Activated CD4-positive, alpha-beta T cell treated with anti-CD3 and anti-CD28 coated beads, Interleukin-2, amount 50 U/mL, for 24 hours (primary cell): ENCODE results near the gene HIVEP3.

ENCODE experiments used
- DNase-seq, 2 donors: peaks; one replicate each; pipeline ENCODE4 v3.0.0-alpha.2; 2020; ENCODE audit warnings: low read depth in 1 of 2, low spot score in 1 of 2

HIVEP3 gene

GRCh38 chr1:41850029-41850428, 68.7 kb downstream of the HIVEP3 start:
- DNase-seq = peak in 1 of 2 donors; percentile 22

GRCh38 chr1:41849211-41849759, 69.4 kb downstream of the HIVEP3 start:
- no peak for DNase-seq

- no peak for DNase-seq
Measured at GRCh38 chr1:41848216-41848952, 70.3 kb downstream of the HIVEP3 start.

GRCh38 chr1:41847733-41848132, 71.0 kb downstream of the HIVEP3 start:
- no peak for DNase-seq

DNA sequence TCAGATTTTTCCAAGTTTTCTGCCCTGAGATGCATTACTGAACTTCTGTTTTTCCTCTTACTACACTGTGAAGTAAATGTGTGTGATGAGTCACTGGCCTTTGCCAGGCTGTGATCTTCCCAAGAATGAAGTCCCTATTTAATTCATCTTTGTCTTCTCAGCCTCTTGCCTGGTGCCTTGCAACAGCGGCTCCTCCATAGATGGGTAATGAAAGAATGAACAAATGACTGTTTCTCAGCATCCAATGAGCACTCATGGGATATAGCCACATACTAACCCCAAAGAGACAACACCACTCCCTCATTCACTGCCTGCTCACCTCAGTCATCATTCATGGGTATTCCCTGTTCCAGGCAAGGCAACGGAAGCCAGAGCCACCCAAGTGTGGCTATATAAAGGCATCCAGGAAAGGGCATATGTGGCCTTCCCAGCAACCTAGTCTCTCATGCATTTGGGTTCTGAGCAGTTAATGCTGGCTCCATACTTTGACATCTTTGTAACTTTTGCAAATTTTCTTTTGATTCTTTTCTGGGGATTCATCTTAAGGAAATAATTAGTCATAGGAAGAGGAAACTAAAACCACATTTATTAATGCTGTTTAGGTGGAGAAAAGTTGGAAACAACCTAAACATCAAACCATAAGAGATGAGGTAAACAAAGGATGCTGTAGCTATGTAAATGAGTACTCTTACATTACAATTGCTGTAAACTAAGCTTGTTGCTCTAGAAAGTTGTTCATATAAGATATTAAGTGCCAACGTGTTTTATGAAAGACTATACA, 71.9 kb downstream of the HIVEP3 start:
- no peak for DNase-seq

DNA sequence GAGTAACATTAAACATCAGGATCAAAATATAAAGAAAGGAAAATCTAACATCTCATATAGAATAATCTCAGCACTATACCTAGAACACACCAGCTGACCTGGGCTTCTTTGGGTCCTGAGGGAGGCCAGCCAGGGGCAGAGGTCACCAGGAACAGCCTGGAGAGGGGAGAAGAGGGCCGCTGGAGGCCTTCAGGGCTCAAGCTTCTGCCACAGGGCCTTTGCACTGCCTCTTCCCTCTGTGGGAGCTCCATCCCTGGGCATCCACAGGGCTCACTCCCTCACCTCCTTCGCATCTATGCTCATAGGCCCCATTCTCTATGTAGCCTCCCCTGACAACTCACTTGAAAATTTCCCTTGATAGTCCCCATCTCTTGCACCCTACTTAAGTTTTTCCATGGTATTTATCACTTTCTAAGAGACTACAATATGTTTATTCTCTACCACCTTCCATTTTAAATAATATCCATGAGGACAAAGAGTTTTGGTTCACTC, 73.9 kb downstream of the HIVEP3 start:
- no peak for DNase-seq

GRCh38 chr1:41844255-41844654, 74.5 kb downstream of the HIVEP3 start:
- no peak for DNase-seq

DNA sequence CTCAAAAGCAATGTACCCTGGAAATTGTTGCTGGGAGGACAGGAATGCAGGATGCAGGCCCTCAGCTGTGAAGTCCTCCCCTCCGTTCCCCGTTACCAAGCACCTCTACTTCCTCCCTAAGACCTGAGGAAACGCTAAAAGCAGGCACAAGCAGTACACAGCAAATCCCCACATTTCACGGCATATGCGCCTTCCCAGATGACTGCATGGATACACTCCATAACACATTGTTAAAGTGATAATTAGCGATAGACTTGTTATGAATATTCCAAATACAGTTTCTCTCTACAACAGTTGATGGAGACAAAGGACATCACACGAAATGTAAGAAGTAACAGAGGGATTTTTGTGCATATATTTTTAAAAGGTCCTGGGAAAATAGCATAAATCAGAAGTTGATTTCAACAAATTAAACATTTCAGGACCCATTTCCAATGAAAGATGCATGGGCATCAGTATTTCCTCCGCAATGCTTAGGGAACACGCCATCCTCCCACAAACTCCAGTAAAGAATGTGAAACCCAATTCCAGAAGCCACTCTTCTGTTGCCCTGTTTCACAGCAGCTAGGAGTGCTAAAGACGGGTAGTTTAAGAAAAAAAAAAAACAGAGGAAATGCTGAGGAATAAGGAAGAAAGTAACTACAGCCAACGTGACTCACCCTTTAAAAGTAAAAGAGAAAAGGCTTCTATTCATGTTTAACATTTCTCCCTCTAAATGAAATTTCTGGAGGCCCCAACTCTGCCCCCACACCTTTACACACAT, 75.5 kb downstream of the HIVEP3 start:
- DNase-seq = no peak

DNA sequence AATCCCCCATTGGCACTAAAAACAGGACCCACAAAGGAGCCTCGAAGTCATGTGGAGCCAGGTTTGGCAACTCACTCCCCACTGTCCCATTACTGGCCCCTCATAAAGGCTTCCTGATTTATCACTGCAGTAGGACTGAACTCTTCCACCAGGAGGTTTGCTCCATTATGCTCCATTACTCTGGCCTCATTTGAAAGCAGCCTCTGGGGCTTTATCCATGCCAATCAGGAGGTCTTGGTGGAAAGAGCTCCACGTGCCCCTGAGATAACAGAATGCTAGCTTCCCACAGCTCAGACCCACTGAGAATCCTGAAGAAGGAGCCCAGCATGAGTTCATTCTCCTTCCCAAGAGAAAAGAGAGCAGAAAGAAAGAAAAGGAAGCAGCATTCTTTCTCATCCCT, 76.4 kb downstream of the HIVEP3 start:
- no peak for DNase-seq

- no peak for DNase-seq
Measured at GRCh38 chr1:41840592-41841246, 78.0 kb downstream of the HIVEP3 start.

GRCh38 chr1:41838266-41838665, 80.5 kb downstream of the HIVEP3 start:
- no peak for DNase-seq

GRCh38 chr1:41837691-41838090, 81.0 kb downstream of the HIVEP3 start:
- DNase-seq = no peak

GRCh38 chr1:41835485-41835884, 83.2 kb downstream of the HIVEP3 start:
- DNase-seq = no peak

DNA sequence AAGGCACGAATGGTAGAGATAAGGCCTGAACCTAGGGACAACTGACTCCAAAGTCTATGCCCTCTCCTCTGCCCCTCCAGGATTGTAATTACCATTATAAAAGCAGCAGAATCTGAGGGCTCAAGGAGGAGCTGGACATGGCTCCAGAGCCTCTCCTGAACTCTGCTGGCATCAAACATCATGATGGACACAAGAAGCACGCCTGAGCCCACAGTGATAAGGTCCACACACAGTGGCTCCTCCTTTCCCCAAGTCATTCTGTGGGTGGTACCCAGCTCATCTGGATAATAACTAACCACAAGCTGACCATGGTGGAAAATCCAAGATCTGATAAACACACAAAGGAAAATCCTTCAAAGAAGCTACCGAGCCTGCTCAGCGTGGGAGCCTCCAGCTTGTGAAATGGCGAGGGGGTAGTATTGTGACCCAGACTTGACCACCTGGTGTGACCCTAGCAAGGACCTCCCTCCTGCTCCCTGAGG, 85.2 kb downstream of the HIVEP3 start:
- DNase-seq = no peak

- DNase-seq = no peak
Measured at GRCh38 chr1:41830726-41831125, 88.0 kb downstream of the HIVEP3 start.

DNA sequence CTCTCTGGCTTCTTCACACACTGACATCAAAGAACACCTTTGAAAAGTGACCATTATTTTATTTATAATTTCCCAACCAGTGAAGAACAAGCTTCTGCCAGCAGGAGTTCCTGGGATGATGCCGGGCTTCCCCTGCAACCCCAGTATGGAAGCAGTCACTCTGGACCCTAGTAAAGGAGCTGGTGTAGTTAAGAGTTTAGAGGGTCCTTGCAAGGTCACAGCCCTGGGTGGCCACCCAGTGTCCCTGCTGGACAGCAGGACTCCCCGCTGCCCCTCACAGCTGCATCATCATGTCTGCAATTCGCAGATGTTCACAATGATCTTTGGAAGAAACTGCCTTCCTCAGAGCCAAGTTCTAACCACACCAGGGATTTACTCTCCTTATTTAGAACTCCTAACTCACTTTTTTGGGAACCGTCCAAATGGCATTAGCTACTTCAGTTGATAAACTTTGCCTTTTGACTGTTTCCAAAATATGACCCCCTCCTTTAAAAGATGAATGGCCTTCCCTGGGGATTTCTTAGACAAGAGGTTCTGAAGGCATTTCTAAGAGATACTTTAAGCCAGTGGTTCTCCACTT, 90.6 kb downstream of the HIVEP3 start:
- DNase-seq = no peak

DNA sequence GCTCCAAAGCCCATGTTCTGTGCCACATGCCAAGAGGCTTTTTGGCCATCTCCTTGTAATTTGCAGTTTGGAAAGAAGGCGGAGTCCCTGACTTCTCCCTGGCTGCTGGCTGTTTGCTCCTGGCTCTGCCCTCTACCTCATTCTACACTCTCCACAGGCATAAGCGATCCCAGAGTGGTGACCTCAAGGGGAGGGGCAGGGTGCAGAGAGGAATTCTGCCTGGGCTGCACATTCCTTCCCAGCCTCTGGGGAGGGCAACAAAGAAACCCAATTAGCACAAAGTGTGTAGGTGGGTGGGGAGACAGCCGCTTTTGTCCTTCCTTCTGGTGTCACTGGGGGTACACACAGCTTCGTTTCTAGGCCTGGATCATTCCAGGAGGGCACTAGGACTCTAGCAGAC, 95.3 kb downstream of the HIVEP3 start:
- DNase-seq = no peak

DNA sequence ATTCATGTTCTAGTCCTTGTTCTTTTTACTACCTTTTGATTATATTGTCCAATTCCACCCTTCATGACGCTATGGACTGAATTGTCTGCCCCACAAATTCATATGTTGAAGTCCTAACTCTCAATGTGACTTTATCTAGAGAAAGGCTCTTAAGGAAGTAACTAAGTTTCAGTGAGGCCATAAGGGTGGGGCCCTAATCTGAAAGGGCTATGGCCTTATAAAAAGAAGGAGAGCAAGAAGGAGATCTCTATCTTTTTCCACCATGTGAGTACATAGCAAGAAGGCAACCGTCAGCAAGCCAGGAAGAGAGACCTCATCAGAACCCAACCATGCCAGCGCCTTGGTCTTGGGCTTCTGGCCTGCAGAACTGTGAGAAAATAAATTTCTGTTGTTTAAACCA, 95.9 kb downstream of the HIVEP3 start:
- DNase-seq = no peak

DNA sequence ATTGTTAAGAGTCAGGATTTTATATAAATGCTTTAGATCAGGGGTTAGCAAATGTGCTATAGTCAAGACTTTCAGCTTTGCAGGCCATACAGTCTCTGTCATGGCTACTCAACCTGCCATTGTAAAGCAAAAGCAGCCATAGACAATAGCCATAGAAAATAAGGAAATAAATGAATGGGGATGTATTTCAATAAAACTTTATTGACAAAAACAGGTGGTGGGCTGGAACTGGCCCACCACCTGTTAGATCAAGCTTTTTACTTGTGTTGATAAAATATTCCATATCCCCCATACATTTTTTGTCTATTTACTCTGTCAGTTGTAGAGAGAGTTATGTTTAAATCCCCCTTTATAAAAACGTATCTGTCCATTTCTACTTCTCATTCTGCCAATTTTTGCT, 98.9 kb downstream of the HIVEP3 start:
- DNase-seq = no peak

GRCh38 chr1:41819069-41819468, 99.7 kb downstream of the HIVEP3 start:
- DNase-seq = no peak
